ENCODE results near the gene TTLL12.

The TTLL12 gene

DNA sequence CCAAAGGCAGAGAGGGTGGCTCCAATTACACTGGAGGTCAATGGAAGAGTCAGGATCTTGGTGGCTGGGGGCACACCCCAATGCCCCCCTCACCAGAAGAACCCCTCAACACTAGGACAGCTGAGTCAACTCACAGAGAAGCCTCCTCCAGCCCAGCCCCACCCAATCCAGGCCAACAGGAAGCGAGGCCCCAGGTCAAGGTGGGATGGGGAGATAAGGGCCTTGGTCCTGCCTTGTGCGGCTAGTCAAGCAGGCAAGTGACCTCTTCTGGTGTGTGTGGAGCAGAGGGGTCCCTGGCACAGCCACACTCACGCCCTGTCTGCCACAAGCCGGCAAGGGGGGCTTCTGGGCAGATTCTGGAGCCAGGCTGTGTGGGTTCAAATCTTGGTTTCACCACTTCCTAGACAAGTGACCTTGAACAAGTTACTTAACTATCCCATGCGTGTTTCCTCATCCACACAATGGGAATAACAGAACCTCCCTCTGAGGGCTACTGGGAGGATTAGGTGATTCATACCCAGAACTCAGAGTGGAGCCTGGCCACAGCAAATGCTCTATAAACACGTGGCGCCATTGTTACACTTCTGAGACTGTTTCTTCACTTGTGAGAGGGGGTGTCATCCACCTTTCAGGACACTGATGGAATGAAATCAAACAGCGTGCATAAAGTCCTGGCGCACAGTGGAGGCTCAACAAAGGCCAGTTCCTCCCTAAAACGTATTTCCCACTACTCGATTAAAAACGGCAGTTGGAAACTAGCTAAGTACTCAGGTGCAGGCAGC, 3.2 kb downstream of the TTLL12 start:
- Histone ChIP-seq H3K9me3 (ENCODE audit: insufficient read depth, low read length) (no peaks in the 10 kb centered on the region), H3K27ac (ENCODE audit: low read length) (no peak overlapping the region), H3K27me3 (ENCODE audit: low read depth, low read length) (no peaks in the 10 kb centered on the region), H3K9ac (ENCODE audit: low read length) (no peak overlapping the region), H3K4me1 (ENCODE audit: low read length) (peaks cover 10% of the 10 kb centered on the region), H2AFZ (ENCODE audit: low read depth, low read length) (no peak overlapping the region), H4K20me1 (ENCODE audit: insufficient read depth, low read length) (no peaks in the 10 kb centered on the region), H3K4me2 (ENCODE audit: low read length) (no peak overlapping the region), H3K79me2 (ENCODE audit: low read length) (peaks cover 45% of the 10 kb centered on the region), H3K36me3 (replicated peaks; ENCODE audit: low read depth, low read length) (peaks cover 37% of the 10 kb centered on the region), H3K4me3 (ENCODE audit: low read length) (no peak overlapping the region)
- TF ChIP-seq, protein P1, sequence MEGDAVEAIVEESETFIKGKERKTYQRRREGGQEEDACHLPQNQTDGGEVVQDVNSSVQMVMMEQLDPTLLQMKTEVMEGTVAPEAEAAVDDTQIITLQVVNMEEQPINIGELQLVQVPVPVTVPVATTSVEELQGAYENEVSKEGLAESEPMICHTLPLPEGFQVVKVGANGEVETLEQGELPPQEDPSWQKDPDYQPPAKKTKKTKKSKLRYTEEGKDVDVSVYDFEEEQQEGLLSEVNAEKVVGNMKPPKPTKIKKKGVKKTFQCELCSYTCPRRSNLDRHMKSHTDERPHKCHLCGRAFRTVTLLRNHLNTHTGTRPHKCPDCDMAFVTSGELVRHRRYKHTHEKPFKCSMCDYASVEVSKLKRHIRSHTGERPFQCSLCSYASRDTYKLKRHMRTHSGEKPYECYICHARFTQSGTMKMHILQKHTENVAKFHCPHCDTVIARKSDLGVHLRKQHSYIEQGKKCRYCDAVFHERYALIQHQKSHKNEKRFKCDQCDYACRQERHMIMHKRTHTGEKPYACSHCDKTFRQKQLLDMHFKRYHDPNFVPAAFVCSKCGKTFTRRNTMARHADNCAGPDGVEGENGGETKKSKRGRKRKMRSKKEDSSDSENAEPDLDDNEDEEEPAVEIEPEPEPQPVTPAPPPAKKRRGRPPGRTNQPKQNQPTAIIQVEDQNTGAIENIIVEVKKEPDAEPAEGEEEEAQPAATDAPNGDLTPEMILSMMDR (IDR thresholded peaks at IDR 0.05; ENCODE audit: low read depth, low read length): no peak
- no peak for TF ChIP-seq EZH2phosphoT487 (IDR thresholded peaks at IDR 0.05; ENCODE audit: low read depth)

DNA sequence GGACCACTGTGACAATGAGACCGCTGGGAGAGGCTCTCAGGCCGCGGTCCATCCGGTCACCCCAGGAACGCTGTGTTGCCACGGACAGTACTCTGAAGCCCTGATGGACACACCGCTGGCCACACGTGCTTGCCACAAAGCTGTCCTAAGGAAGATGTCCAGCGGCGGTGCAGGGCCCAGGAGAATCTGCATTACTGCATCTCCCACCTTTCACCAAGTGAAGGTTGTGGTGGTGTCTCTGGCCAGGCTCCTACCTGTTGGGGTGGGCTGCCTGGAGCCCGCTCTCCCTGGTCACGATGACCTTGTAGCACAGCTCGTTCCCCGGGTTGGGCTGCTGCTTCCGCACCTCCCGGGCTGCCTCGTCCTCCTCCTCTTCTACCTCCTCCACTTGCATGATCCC, 4.2 kb downstream of the TTLL12 start:
- no peak for TF ChIP-seq EZH2phosphoT487 (IDR thresholded peaks at IDR 0.05; ENCODE audit: low read depth)
- TF ChIP-seq, protein P1 (IDR thresholded peaks at IDR 0.05; ENCODE audit: low read depth, low read length): no peak
- Histone ChIP-seq H3K27me3 (ENCODE audit: low read depth, low read length) (no peaks in the 10 kb centered on the region), H3K4me3 (ENCODE audit: low read length) (no peak overlapping the region), H3K27ac (ENCODE audit: low read length) (no peak overlapping the region), H3K4me2 (ENCODE audit: low read length) (no peak overlapping the region), H4K20me1 (ENCODE audit: insufficient read depth, low read length) (no peaks in the 10 kb centered on the region), H3K79me2 (ENCODE audit: low read length) (peaks cover 45% of the 10 kb centered on the region), H3K9me3 (ENCODE audit: insufficient read depth, low read length) (no peaks in the 10 kb centered on the region), H3K9ac (ENCODE audit: low read length) (no peak overlapping the region), H2AFZ (ENCODE audit: low read depth, low read length) (no peak overlapping the region), H3K36me3 (replicated peaks; ENCODE audit: low read depth, low read length) (peaks cover 42% of the 10 kb centered on the region), H3K4me1 (ENCODE audit: low read length) (peaks cover 7% of the 10 kb centered on the region)

DNA sequence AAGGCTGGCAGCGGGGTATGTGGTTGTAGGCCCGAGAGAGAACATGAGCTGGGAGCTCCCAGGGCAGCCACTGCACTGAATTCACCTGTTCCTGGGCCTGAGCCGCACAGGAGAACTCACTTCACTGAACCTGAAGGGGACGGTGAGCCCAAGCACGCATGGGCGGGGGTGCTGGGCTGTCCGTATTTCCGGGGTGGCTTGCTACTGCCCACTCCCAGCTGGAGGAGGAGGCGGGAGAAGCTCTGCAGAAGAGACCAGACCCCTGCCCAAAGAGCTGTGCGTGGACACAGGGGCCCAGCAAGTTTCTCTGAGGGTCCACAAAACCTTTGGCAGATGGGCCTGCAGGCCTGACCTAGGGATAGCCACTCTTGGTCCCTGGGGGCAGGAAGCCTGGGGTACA, 4.8 kb downstream of the TTLL12 start:
- Histone ChIP-seq H3K79me2 (ENCODE audit: low read length) (peaks cover 45% of the 10 kb centered on the region), H3K27me3 (ENCODE audit: low read depth, low read length) (no peaks in the 10 kb centered on the region), H3K4me2 (ENCODE audit: low read length) (no peak overlapping the region), H3K9me3 (ENCODE audit: insufficient read depth, low read length) (no peaks in the 10 kb centered on the region), H4K20me1 (ENCODE audit: insufficient read depth, low read length) (no peaks in the 10 kb centered on the region), H3K36me3 (replicated peaks; ENCODE audit: low read depth, low read length) (peaks cover 47% of the 10 kb centered on the region), H3K4me3 (ENCODE audit: low read length) (no peak overlapping the region), H3K9ac (ENCODE audit: low read length) (no peak overlapping the region), H3K4me1 (ENCODE audit: low read length) (peaks cover 7% of the 10 kb centered on the region), H3K27ac (ENCODE audit: low read length) (no peak overlapping the region), H2AFZ (ENCODE audit: low read depth, low read length) (no peak overlapping the region)
- no peak for TF ChIP-seq EZH2phosphoT487 (IDR thresholded peaks at IDR 0.05; ENCODE audit: low read depth)
- TF ChIP-seq, protein P1 (IDR thresholded peaks at IDR 0.05; ENCODE audit: low read depth, low read length): no peak

DNA sequence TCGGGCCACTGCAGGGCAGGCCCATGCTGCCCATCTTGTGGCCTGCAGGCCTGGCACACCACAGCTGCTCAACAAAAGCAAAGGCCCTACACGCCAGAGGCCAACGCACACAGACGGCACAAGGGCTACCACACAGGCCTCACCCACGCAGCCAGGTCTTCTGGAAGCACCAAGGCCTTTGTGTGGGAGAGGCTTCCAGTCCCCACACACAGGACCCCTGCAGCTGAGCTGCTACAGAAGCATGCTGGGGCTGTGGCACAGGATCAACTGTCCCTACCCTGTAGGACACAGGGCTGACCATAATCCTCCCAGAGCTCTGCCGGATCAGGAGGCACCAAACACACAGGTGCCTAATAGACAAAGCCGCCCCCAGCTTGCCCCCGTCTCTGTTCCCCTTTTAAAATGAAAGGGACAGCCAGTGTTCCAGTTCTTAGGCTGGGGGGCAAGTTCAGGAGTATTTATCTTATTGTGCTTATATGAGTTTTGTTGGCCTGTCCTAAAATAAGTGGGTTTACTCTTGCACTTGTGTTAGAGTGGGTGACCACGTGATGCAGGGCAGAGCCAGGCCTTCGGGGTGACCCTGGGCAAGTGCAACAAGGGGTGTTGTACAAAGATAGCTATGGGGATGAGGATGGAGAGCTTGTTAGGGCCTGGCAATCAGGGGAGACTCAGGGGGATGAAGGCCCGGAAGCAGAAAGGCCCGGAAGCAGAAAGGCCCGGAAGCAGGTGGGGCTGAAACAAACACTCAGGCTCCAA, 5.4 kb downstream of the TTLL12 start:
- H3K79me2 ChIP-seq (ENCODE audit: low read length): peaks cover 42% of the 10 kb centered on the region
- TF ChIP-seq, protein P1 (IDR thresholded peaks at IDR 0.05; ENCODE audit: low read depth, low read length): no peak
- no peak for TF ChIP-seq EZH2phosphoT487 (IDR thresholded peaks at IDR 0.05; ENCODE audit: low read depth)
- no peak overlapping the region for H3K4me3 ChIP-seq (ENCODE audit: low read length)
- H3K4me1 ChIP-seq (ENCODE audit: low read length): peaks cover 7% of the 10 kb centered on the region
- H3K9ac ChIP-seq (ENCODE audit: low read length): no peak overlapping the region
- H3K4me2 ChIP-seq (ENCODE audit: low read length): no peak overlapping the region
- H3K27me3 ChIP-seq (ENCODE audit: low read depth, low read length): no peaks in the 10 kb centered on the region
- no peak overlapping the region for H2AFZ ChIP-seq (ENCODE audit: low read depth, low read length)
- no peaks in the 10 kb centered on the region for H3K9me3 ChIP-seq (ENCODE audit: insufficient read depth, low read length)
- no peaks in the 10 kb centered on the region for H4K20me1 ChIP-seq (ENCODE audit: insufficient read depth, low read length)
- peaks cover 50% of the 10 kb centered on the region for H3K36me3 ChIP-seq (replicated peaks; ENCODE audit: low read depth, low read length)
- H3K27ac ChIP-seq (ENCODE audit: low read length): no peak overlapping the region
